ENCODE data around the gene MYO1E.
A peak's percentile ranks its signal among the peaks of the same experiment; 100 is the strongest.
"Not testable (repeated sequence)": the region's sequence is repeated elsewhere in the genome, so short reads cannot be mapped to it uniquely, and the experiment has no call there.

Gene MYO1E

GRCh38 chr15:59180945-59181600 lies 191.6 kb downstream of the MYO1E start:
- no peak for DNase-seq

- DNase-seq: no peak
Observed at GRCh38 chr15:59179717-59180116, 193.0 kb downstream of the MYO1E start.

- no peak for DNase-seq
Observed at GRCh38 chr15:59178151-59178695, 194.4 kb downstream of the MYO1E start.

- no peak for DNase-seq
Observed at GRCh38 chr15:59177317-59177660, 195.4 kb downstream of the MYO1E start.

- DNase-seq: no peak
Observed at GRCh38 chr15:59176653-59177316, 195.9 kb downstream of the MYO1E start.

GRCh38 chr15:59174835-59175831 lies 197.5 kb downstream of the MYO1E start:
- peak; percentile 35 for DNase-seq

GRCh38 chr15:59174151-59174834 lies 198.4 kb downstream of the MYO1E start:
- no peak for DNase-seq

- DNase-seq: no peak
Observed at GRCh38 chr15:59173194-59173593, 199.5 kb downstream of the MYO1E start.

- DNase-seq: no peak
Observed at GRCh38 chr15:59172289-59172901, 200.3 kb downstream of the MYO1E start.

- DNase-seq: no peak
Observed at GRCh38 chr15:59171067-59171397, 201.6 kb downstream of the MYO1E start.

GRCh38 chr15:59170295-59171066 lies 202.2 kb downstream of the MYO1E start:
- no peak for DNase-seq

GRCh38 chr15:59169251-59169708 lies 203.4 kb downstream of the MYO1E start:
- no peak for DNase-seq

- DNase-seq: no peak
Observed at GRCh38 chr15:59168536-59168935, 204.1 kb downstream of the MYO1E start.

- DNase-seq: no peak
Observed at GRCh38 chr15:59166601-59167265, 205.9 kb downstream of the MYO1E start.

GRCh38 chr15:59166166-59166565 lies 206.5 kb downstream of the MYO1E start:
- DNase-seq: no peak

GRCh38 chr15:59165726-59166125 lies 206.9 kb downstream of the MYO1E start:
- no peak for DNase-seq

- DNase-seq: not testable (repeated sequence)
Observed at GRCh38 chr15:59162080-59162479, 210.6 kb downstream of the MYO1E start.

- DNase-seq: peak; percentile 14
Observed at GRCh38 chr15:59160880-59161593, 211.6 kb downstream of the MYO1E start.

- DNase-seq: no peak
Observed at GRCh38 chr15:59159210-59159609, 213.5 kb downstream of the MYO1E start.

GRCh38 chr15:59158701-59159034 lies 214.0 kb downstream of the MYO1E start:
- DNase-seq: no peak
